GM20431 (cell line): ENCODE measurements around the gene UGT1A8.
"Not testable (repeated sequence)": the region's sequence is repeated elsewhere in the genome, so short reads cannot be mapped to it uniquely, and the experiment has no call there.

ENCODE experiments used
- in situ Hi-C: fragments of 300-500 bp; cut with MseI, MboI; formaldehyde crosslinking; loops from one replicate; pipeline ENCODE4 v1.15.0; 2020; ENCODE audit warnings: low sequenced_read_pairs; ENCODE audit not compliant: unreplicated experiment

Gene UGT1A8

GRCh38 chr2:233711312-233712008 lies 94.0 kb downstream of the UGT1A8 start:
- in situ Hi-C loops, result loop anchor here (25.0 kb wide), 1 partner anchor 249 kb away; no protein-coding TSS in a partner anchor

DNA sequence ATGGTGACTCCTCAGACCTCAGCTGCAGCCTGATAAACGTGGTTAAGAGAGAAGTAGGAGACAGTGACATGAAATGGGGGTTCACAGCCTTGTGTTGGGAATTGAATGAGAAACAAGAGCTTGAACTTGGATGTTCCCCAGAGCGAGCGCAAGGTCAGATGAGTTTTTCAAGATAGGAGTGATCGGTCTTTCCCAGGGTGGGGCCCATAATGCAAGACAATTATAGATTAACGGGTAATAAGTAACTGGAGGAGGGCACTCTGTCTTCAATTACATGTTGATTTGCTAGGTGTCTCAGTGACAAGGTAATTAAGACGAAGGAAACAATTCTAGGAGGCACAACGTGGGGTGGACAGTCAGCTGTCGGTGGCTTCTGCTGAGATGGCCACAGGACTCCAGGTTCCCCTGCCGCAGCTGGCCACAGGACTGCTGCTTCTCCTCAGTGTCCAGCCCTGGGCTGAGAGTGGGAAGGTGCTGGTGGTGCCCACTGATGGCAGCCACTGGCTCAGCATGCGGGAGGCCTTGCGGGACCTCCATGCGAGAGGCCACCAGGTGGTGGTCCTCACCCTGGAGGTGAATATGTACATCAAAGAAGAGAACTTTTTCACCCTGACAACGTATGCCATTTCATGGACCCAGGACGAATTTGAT lies 95.3 kb downstream of the UGT1A8 start, which contains the start of gene UGT1A5:
Gene UGT1A5, plus strand, starts transcription at position 297 of the 651 bp plus-strand sequence. Its CDS starts 85 bp downstream, at position 382.
- in situ Hi-C loops, result loop anchor here (25.0 kb wide), 1 partner anchor 250 kb away; no protein-coding TSS in a partner anchor

- in situ Hi-C loops, result loop anchor here (25.0 kb wide), 1 partner anchor 251 kb away; no protein-coding TSS in a partner anchor
Measured at GRCh38 chr2:233713262-233713615, 95.8 kb downstream of the UGT1A8 start.

- in situ Hi-C loops, result loop anchor here (25.0 kb wide), 1 partner anchor 252 kb away; no protein-coding TSS in a partner anchor
Measured at GRCh38 chr2:233714121-233714520, 96.7 kb downstream of the UGT1A8 start.

- in situ Hi-C loops, result loop anchor here (25.0 kb wide), 1 partner anchor 256 kb away; no protein-coding TSS in a partner anchor
Measured at GRCh38 chr2:233718552-233718951, 101.1 kb downstream of the UGT1A8 start, which contains the start of gene UGT1A4. TSS of gene UGT1A4 (plus strand) at chr2:233718736. CDS start at chr2:233718821, 85 bp downstream.

DNA sequence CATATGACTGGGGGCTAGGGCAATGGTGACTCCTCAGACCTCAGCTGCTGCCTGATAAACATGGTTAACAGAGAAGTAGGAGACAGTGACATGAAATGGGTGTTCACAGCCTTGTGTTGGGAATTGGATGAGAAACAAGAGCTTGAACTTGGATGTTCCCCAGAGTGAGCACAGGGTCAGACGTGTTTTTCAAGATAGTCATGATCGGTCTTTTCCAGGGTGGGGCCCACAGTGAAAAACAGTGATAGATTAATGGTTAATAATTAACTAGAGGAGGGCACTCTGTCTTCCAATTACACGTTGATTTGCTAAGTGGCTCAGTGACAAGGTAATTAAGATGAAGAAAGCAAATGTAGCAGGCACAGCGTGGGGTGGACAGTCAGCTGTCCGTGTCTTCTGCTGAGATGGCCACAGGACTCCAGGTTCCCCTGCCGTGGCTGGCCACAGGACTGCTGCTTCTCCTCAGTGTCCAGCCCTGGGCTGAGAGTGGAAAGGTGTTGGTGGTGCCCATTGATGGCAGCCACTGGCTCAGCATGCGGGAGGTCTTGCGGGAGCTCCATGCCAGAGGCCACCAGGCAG lies 111.4 kb downstream of the UGT1A8 start, which contains the start of gene UGT1A3:
Gene UGT1A3, plus strand, starts transcription at position 320 of the 579 bp plus-strand sequence. Its CDS starts 85 bp downstream, at position 405.
- in situ Hi-C loops, result no loop called here

GRCh38 chr2:233736868-233737653 lies 119.6 kb downstream of the UGT1A8 start:
- in situ Hi-C loops, result not testable (repeated sequence)

DNA sequence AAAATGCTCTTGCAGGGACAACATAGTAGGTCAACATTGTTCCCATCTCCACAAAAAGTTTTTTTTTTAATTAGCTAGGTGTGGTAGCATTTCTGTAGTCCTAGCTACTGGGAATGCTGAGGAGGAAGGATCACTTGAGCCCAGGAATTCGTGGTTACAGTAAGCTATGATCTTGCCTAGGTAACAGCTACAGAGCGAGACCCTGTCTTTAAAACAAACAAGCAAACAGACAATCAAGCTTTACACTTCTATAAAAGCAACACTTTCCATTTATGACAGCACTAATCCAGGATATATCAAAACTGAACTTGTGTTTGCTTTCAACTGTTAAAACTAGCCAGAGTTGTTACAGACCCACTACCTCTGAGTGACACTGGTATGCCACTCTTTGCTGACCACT lies 123.4 kb downstream of the UGT1A8 start:
- in situ Hi-C loops, result no loop called here

GRCh38 chr2:233743464-233744259 lies 126.2 kb downstream of the UGT1A8 start:
- in situ Hi-C loops, result no loop called here

- in situ Hi-C loops, result no loop called here
Measured at GRCh38 chr2:233745073-233745755, 127.8 kb downstream of the UGT1A8 start.

GRCh38 chr2:233745838-233746237 lies 128.4 kb downstream of the UGT1A8 start:
- in situ Hi-C loops, result not testable (repeated sequence)

GRCh38 chr2:233746475-233747282 lies 129.2 kb downstream of the UGT1A8 start:
- in situ Hi-C loops, result no loop called here

GRCh38 chr2:233747283-233747544 lies 129.8 kb downstream of the UGT1A8 start:
- in situ Hi-C loops, result no loop called here

GRCh38 chr2:233750689-233751088 lies 133.3 kb downstream of the UGT1A8 start:
- in situ Hi-C loops, result not testable (repeated sequence)

- in situ Hi-C loops, result not testable (repeated sequence)
Measured at GRCh38 chr2:233751212-233752009, 134.0 kb downstream of the UGT1A8 start.

GRCh38 chr2:233754872-233755611 lies 137.6 kb downstream of the UGT1A8 start:
- in situ Hi-C loops, result no loop called here
